Osteoblast (primary cell): ENCODE data around the gene HSP90B1. TPM values are rescaled to one million over a fixed set of nuclear protein-coding genes. Genes with fewer than 3 reads are reported as not detected.

Source experiments
- DNase-seq: peaks from one replicate; pipeline ENCODE4 v3.0.0; 2011; ENCODE audit warnings: low spot score, mixed read lengths; ENCODE audit not compliant: insufficient read length; ENCODE audit errors: missing footprints
- H2AFZ ChIP-seq: 2 replicates; pipeline ENCODE4 v1.6.0; 2011; ENCODE audit warnings: mild to moderate bottlenecking, low read length
- H3K27ac ChIP-seq: 2 replicates; pipeline ENCODE4 v1.5.1; 2011; ENCODE audit warnings: mild to moderate bottlenecking, low read depth, low read length, moderate library complexity
- H3K27me3 ChIP-seq: 2 replicates; pipeline ENCODE4 v1.6.0; 2012; ENCODE audit warnings: mild to moderate bottlenecking, control low read depth, inconsistent platforms, low read length, moderate library complexity; ENCODE audit not compliant: insufficient read depth
- H3K36me3 ChIP-seq: 2 replicates; pipeline ENCODE4 v1.5.1; 2011; ENCODE audit warnings: mild to moderate bottlenecking, low read length, control low read depth, moderate library complexity; ENCODE audit not compliant: insufficient read depth
- H3K4me1 ChIP-seq: 2 replicates; pipeline ENCODE4 v1.5.1; 2011; ENCODE audit warnings: mild to moderate bottlenecking, low read length, control low read depth, moderate library complexity; ENCODE audit not compliant: insufficient read depth
- H3K4me2 ChIP-seq: 2 replicates; pipeline ENCODE4 v1.6.0; 2011; ENCODE audit warnings: mild to moderate bottlenecking, low read length; ENCODE audit not compliant: insufficient read depth
- H3K4me3 ChIP-seq: fragments of 200-600 bp; sonication (generic); 3 replicates; pipeline ENCODE4 v1.5.1; 2012; ENCODE audit warnings: mild to moderate bottlenecking, low read length, inconsistent platforms; ENCODE audit not compliant: insufficient read depth
- H3K79me2 ChIP-seq: 2 replicates; pipeline ENCODE4 v1.6.0; 2012; ENCODE audit warnings: mild to moderate bottlenecking, low read length, control low read depth, inconsistent platforms; ENCODE audit not compliant: insufficient read depth
- H3K9me3 ChIP-seq: 2 replicates; pipeline ENCODE4 v1.5.1; 2011; ENCODE audit warnings: low read depth, low read length, control low read depth
- H4K20me1 ChIP-seq: 2 replicates; pipeline ENCODE4 v1.6.0; 2012; ENCODE audit warnings: mild to moderate bottlenecking, low read length, control low read depth; ENCODE audit not compliant: insufficient read depth
- total RNA-seq: library from RNA; depleted of rRNA; stranded (reverse); fragments of >200 nt; gene quantifications from 2 replicates; pipeline ENCODE4 v1.2.3, GENCODE V29; 2012
- TF ChIP-seq, protein P1 (sequence below): IDR thresholded peaks from 2 replicates; pipeline ENCODE4 v1.5.1; 2011; ENCODE audit warnings: mild to moderate bottlenecking, low read depth, low read length, moderate library complexity; ENCODE audit errors: extremely low read depth

HSP90B1 gene
- total RNA-seq, 1 donor, result 430 TPM

DNA sequence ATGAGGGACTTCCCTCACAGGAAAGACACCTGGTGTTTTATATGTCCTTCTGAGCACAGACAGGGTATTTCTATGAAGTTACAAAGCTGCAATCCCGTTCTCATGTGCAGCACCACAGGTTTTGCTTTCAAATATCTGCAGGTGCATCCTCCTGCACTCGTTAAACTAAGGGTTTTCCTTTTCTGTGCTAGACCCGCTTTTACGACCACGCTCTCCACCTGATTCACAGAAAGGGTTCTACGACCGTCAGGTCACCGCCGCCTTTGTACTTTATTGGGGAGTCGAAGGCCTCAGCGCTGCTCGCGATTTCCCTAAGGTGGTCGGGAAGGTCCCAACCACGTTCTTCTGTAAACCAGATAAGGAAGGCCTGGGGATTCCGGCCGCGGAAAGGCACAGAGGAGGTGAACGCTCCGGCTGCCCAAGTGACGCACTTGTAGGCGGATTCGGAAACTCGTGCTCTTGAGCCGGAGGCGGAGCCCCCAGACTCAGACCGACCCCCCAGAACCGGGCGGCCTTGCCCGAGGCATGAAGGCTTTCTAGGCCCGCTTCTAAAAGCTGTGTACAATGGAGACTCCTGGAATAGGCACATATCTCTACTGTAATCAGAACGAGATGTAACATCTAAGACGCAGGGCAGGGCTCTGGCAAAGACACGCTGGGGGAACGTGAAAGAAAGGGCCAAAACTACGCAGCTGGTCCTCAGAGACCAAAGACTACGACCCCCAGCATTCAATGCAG lies 995 bp upstream of the HSP90B1 start:
- Histone ChIP-seq H3K27me3 (no peaks in the 10 kb centered on the region), H3K79me2 (peaks cover 41% of the 10 kb centered on the region), H3K27ac (peak overlapping the region; percentile 96), H2AFZ (peak overlapping the region; percentile 97), H3K36me3 (peaks cover 26% of the 10 kb centered on the region), H4K20me1 (peaks cover 32% of the 10 kb centered on the region), H3K4me3 (peak overlapping the region; percentile 87), H3K4me2 (peak overlapping the region; percentile 96), H3K9me3 (no peaks in the 10 kb centered on the region), H3K4me1 (peaks cover 36% of the 10 kb centered on the region)
- peak; percentile 80 for DNase-seq
- TF ChIP-seq, protein P1, sequence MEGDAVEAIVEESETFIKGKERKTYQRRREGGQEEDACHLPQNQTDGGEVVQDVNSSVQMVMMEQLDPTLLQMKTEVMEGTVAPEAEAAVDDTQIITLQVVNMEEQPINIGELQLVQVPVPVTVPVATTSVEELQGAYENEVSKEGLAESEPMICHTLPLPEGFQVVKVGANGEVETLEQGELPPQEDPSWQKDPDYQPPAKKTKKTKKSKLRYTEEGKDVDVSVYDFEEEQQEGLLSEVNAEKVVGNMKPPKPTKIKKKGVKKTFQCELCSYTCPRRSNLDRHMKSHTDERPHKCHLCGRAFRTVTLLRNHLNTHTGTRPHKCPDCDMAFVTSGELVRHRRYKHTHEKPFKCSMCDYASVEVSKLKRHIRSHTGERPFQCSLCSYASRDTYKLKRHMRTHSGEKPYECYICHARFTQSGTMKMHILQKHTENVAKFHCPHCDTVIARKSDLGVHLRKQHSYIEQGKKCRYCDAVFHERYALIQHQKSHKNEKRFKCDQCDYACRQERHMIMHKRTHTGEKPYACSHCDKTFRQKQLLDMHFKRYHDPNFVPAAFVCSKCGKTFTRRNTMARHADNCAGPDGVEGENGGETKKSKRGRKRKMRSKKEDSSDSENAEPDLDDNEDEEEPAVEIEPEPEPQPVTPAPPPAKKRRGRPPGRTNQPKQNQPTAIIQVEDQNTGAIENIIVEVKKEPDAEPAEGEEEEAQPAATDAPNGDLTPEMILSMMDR, result no peak

DNA sequence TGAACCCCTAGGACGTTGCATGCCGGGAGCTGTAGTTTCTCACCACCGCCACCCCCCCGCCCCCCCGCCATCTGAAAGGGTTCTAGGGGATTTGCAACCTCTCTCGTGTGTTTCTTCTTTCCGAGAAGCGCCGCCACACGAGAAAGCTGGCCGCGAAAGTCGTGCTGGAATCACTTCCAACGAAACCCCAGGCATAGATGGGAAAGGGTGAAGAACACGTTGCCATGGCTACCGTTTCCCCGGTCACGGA lies 501 bp upstream of the HSP90B1 start:
- no peak for DNase-seq
- Histone ChIP-seq H3K4me1 (peaks cover 38% of the 10 kb centered on the region), H3K79me2 (peaks cover 44% of the 10 kb centered on the region), H4K20me1 (peaks cover 35% of the 10 kb centered on the region), H3K4me2 (peak overlapping the region; percentile 96), H3K4me3 (peak overlapping the region; percentile 87), H3K27me3 (no peaks in the 10 kb centered on the region), H2AFZ (peak overlapping the region; percentile 97), H3K27ac (peak overlapping the region; percentile 96), H3K9me3 (no peaks in the 10 kb centered on the region), H3K36me3 (peaks cover 29% of the 10 kb centered on the region)
- TF ChIP-seq, protein P1, result no peak

DNA sequence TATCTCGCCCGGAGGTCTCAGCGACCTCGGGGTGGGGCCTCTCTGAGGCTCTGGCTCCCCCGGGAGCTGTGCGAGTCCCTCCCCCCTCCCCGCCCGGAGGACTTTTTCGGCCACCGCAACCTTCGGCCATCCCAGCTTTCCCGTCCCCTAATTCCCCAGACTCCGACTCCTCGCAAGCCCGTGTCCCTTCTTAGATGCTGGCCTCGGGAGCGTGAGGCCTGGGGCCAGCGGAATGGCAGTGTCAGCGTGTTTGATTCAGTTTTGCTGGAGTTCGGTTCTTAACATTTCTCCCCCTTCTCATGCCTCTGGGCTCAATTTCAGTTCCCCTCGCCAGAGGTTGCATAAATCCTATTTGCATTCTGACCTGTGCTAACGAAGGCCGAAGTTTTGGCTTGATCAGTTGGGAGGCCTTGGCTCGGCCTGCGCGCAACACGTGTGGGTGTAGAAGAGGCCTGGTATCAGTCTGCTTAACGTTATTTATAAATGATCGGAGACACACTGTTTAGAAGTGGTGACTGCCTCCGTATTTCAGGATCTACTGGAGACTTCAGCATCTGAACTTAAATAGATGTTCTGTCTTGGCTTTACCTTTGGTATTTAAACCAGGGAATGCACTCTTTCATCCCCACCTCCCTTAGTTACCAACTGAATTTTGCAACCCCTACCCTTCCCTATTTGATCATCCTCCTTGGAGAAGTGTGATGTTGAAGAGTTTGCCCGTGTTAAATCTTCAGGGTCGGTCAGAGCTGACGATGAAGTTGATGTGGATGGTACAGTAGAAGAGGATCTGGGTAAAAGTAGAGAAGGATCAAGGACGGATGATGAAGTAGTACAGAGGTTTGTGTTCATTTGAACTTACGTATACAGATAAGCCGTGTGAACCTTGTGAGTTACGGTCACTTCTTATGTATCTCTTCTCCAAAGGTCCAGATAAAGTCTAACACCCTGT lies 851 bp downstream of the HSP90B1 start:
- H4K20me1 ChIP-seq, result peaks cover 40% of the 10 kb centered on the region
- H3K4me2 ChIP-seq, result peak overlapping the region; percentile 96
- H3K27me3 ChIP-seq, result no peaks in the 10 kb centered on the region
- H3K4me3 ChIP-seq, result peak overlapping the region; percentile 87
- DNase-seq, result peak; percentile 69
- H3K9me3 ChIP-seq, result no peaks in the 10 kb centered on the region
- peaks cover 42% of the 10 kb centered on the region for H3K36me3 ChIP-seq
- peaks cover 57% of the 10 kb centered on the region for H3K79me2 ChIP-seq
- peaks cover 35% of the 10 kb centered on the region for H3K4me1 ChIP-seq
- peak overlapping the region; percentile 53 for H2AFZ ChIP-seq
- H3K27ac ChIP-seq, result peak overlapping the region; percentile 84
- TF ChIP-seq, protein P1, result no peak

DNA sequence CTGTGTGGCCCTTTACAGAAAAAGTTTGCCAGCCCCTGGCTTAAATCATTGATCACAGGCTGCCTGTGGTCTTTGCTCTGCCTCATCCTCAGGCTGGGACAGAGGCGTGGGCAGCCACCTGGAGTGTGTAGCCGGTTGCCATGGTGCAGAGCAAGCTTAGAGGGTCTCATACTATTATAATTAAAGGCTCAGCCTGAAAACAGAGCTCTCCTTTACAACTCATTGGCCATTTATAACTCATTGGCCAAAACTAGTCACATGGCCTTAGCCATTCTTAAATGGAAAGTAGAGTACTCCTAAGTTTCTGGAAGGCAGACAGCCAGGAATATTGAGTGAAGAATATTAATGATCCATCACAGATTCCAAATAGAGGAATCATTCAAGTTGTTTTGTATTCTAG lies 3.0 kb downstream of the HSP90B1 start:
- Histone ChIP-seq H3K27me3 (no peaks in the 10 kb centered on the region), H3K27ac (no peak overlapping the region)
- TF ChIP-seq, protein P1, result no peak

More for the DNA sequence above, 3.0 kb downstream of the HSP90B1 start:
- H3K9me3 ChIP-seq, result no peaks in the 10 kb centered on the region
- H3K4me3 ChIP-seq, result peak overlapping the region; percentile 87
- H2AFZ ChIP-seq, result no peak overlapping the region
- H3K4me1 ChIP-seq, result peaks cover 35% of the 10 kb centered on the region
- DNase-seq, result peak; percentile 76
- H3K4me2 ChIP-seq, result peak overlapping the region; percentile 96
- H3K36me3 ChIP-seq, result peaks cover 63% of the 10 kb centered on the region
- peaks cover 40% of the 10 kb centered on the region for H4K20me1 ChIP-seq
- peaks cover 67% of the 10 kb centered on the region for H3K79me2 ChIP-seq
